Measurements from ENCODE around the gene PRG2.
A peak's percentile ranks its signal among the peaks of the same experiment; 100 is the strongest.

PRG2 gene

DNA sequence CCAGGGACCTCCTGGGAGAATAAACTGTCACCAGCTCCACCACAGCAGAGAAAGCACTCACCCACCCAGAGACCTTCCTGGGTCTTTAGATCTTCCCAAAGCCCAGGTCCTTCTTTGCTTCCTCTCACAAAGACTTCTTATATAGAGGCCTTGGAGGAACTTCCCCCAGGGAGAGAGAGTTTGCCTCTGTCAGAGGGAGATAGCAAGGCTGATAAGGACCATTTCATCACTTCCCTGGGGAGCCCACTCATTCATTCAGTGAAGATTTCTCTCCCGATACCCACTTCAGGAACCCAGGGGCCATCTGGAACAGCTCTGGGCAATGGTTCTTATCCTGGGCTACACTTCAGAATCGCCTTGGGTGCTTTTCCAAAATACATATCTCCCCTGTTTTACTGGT is at the start of gene PRG2:
TSS of gene PRG2 (minus strand) at position 116 of the 400 bp plus-strand sequence. CDS start 706 bp downstream, outside the sequence.
- TF ChIP-seq, protein P1, sequence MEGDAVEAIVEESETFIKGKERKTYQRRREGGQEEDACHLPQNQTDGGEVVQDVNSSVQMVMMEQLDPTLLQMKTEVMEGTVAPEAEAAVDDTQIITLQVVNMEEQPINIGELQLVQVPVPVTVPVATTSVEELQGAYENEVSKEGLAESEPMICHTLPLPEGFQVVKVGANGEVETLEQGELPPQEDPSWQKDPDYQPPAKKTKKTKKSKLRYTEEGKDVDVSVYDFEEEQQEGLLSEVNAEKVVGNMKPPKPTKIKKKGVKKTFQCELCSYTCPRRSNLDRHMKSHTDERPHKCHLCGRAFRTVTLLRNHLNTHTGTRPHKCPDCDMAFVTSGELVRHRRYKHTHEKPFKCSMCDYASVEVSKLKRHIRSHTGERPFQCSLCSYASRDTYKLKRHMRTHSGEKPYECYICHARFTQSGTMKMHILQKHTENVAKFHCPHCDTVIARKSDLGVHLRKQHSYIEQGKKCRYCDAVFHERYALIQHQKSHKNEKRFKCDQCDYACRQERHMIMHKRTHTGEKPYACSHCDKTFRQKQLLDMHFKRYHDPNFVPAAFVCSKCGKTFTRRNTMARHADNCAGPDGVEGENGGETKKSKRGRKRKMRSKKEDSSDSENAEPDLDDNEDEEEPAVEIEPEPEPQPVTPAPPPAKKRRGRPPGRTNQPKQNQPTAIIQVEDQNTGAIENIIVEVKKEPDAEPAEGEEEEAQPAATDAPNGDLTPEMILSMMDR (IDR thresholded peaks at IDR 0.05), result no peak
- H3K27ac ChIP-seq, result no peak within 1 kb of the TSS
- no peak for DNase-seq (ENCODE audit: low spot score)
- no peak within 1 kb of the TSS for H3K4me3 ChIP-seq

- TF ChIP-seq, protein P1 (IDR thresholded peaks at IDR 0.05), result no peak
- no peak overlapping the region for H3K27ac ChIP-seq
- H3K4me3 ChIP-seq, result no peak overlapping the region
- DNase-seq (ENCODE audit: low spot score), result no peak
These were observed 49.3 kb upstream of the PRG2 start for GRCh38 chr11:57439786-57440185.

- H3K27ac ChIP-seq, result no peak overlapping the region
- no peak for DNase-seq (ENCODE audit: low spot score)
- no peak overlapping the region for H3K4me3 ChIP-seq
- TF ChIP-seq, protein P1 (IDR thresholded peaks at IDR 0.05), result no peak
These were observed 48.2 kb upstream of the PRG2 start for GRCh38 chr11:57438345-57439285.

- TF ChIP-seq, protein P1 (IDR thresholded peaks at IDR 0.05), result no peak
- no peak for DNase-seq (ENCODE audit: low spot score)
- Histone ChIP-seq H3K4me3 (no peak overlapping the region), H3K27ac (no peak overlapping the region)
These were observed 45.6 kb upstream of the PRG2 start for GRCh38 chr11:57436031-57436430.

GRCh38 chr11:57434640-57435546 is 44.4 kb upstream of the PRG2 start:
- TF ChIP-seq, protein P1 (IDR thresholded peaks at IDR 0.05), result no peak
- peak overlapping the region in 1 of 2 donors; percentile 56 for H3K27ac ChIP-seq

DNA sequence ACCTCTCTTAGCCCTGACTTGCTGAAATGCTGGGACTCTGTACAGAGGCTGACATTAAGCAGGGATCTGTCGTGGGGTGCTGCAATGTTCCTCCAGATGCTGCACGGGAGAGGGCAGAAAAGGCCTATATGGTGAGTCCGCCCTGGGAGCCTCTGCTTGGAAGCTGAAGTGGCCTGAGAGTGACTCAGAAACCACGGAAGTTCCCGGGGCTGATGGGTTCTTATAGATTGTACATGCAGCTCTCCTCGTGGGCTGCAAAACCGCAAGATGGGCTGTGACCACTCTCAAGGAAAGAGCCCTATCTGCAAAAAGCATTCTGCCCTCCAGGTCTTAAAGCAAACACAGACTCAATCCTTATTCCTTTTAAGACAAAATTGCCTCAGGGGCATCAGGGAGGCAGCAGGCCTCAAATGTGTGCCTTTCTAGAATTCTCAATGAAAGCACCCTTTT is 42.3 kb upstream of the PRG2 start:
- no peak for DNase-seq (ENCODE audit: low spot score)
- TF ChIP-seq, protein P1 (IDR thresholded peaks at IDR 0.05), result no peak
- no peak overlapping the region for H3K27ac ChIP-seq
- H3K4me3 ChIP-seq, result no peak overlapping the region

More at GRCh38 chr11:57434640-57435546, 44.4 kb upstream of the PRG2 start:
- no peak for DNase-seq (ENCODE audit: low spot score)
- H3K4me3 ChIP-seq, result no peak overlapping the region

All from coronary artery (tissue), 2 donors.